ENCODE measurements around the gene IKZF1. TPM values are rescaled to one million over a fixed set of nuclear protein-coding genes. Genes with fewer than 3 reads are reported as not detected.

The IKZF1 gene
- total RNA-seq, 3 donors from 2014 or later: 7.8 to 14.9 (median 8.8) TPM

- TF ChIP-seq CTCF (IDR thresholded peaks at IDR 0.05): no peak
- Histone ChIP-seq H3K36me3 (ENCODE audit: low read depth) (no peaks in the 10 kb centered on the region), H3K9me3 (no peaks in the 10 kb centered on the region), H3K4me1 (ENCODE audit: low read depth) (no peaks in the 10 kb centered on the region), H3K4me3 (no peak overlapping the region)
- DNase-seq: no peak
- ATAC-seq: no peak
- intact Hi-C loops (cut with DNase I, micrococcal nuclease): no loop called here
Measured at GRCh38 chr7:50428911-50429310, 124.4 kb downstream of the IKZF1 start.

GRCh38 chr7:50431316-50431715, 126.8 kb downstream of the IKZF1 start:
- Histone ChIP-seq H3K36me3 (ENCODE audit: low read depth) (no peaks in the 10 kb centered on the region), H3K4me3 (no peak overlapping the region), H3K4me1 (ENCODE audit: low read depth) (no peaks in the 10 kb centered on the region), H3K9me3 (no peaks in the 10 kb centered on the region)
- no peak for DNase-seq
- no peak for TF ChIP-seq CTCF (IDR thresholded peaks at IDR 0.05)
- intact Hi-C loops (cut with DNase I, micrococcal nuclease): no loop called here
- ATAC-seq: no peak

- DNase-seq: no peak
- no peak for ATAC-seq
- Histone ChIP-seq H3K4me3 (no peak overlapping the region), H3K9me3 (no peaks in the 10 kb centered on the region), H3K36me3 (ENCODE audit: low read depth) (no peaks in the 10 kb centered on the region), H3K4me1 (ENCODE audit: low read depth) (no peaks in the 10 kb centered on the region)
- intact Hi-C loops (cut with DNase I, micrococcal nuclease): no loop called here
- TF ChIP-seq CTCF (IDR thresholded peaks at IDR 0.05): no peak
Measured at GRCh38 chr7:50431722-50432305, 127.3 kb downstream of the IKZF1 start.

GRCh38 chr7:50436133-50436806, 131.8 kb downstream of the IKZF1 start:
- no peaks in the 10 kb centered on the region for H3K36me3 ChIP-seq (ENCODE audit: low read depth)
- TF ChIP-seq CTCF (IDR thresholded peaks at IDR 0.05): no peak
- H3K4me1 ChIP-seq (ENCODE audit: low read depth): no peaks in the 10 kb centered on the region
- no peak for ATAC-seq
- no peaks in the 10 kb centered on the region for H3K9me3 ChIP-seq
- no peak for DNase-seq
- intact Hi-C loops (cut with DNase I, micrococcal nuclease): no loop called here
- H3K4me3 ChIP-seq: no peak overlapping the region

- no peaks in the 10 kb centered on the region for H3K9me3 ChIP-seq
- no peak for TF ChIP-seq CTCF (IDR thresholded peaks at IDR 0.05)
- intact Hi-C loops (cut with DNase I, micrococcal nuclease): no loop called here
- peaks cover 7% of the 10 kb centered on the region for H3K4me1 ChIP-seq (ENCODE audit: low read depth)
- ATAC-seq (no peak), DNase-seq (no peak)
- no peak overlapping the region for H3K4me3 ChIP-seq
- no peaks in the 10 kb centered on the region for H3K36me3 ChIP-seq (ENCODE audit: low read depth)
Measured at GRCh38 chr7:50446542-50446960, 142.0 kb downstream of the IKZF1 start.
